GM20431 (cell line): ENCODE results near the gene FTCDNL1.

ENCODE experiments used
- in situ Hi-C: fragments of 300-500 bp; cut with MseI, MboI; formaldehyde crosslinking; loops from one replicate; pipeline ENCODE4 v1.15.0; 2020; ENCODE audit warnings: low sequenced_read_pairs; ENCODE audit not compliant: unreplicated experiment

The FTCDNL1 gene

GRCh38 chr2:199797431-199798403 lies 53.3 kb downstream of the FTCDNL1 start:
- in situ Hi-C loops = no loop called here

GRCh38 chr2:199792381-199792780 lies 58.6 kb downstream of the FTCDNL1 start:
- in situ Hi-C loops = no loop called here

GRCh38 chr2:199791326-199791725 lies 59.7 kb downstream of the FTCDNL1 start:
- in situ Hi-C loops = no loop called here

GRCh38 chr2:199784512-199784911 lies 66.5 kb downstream of the FTCDNL1 start:
- in situ Hi-C loops = no loop called here

- in situ Hi-C loops = no loop called here
These were observed 71.4 kb downstream of the FTCDNL1 start for GRCh38 chr2:199779589-199779988.

- in situ Hi-C loops = no loop called here
These were observed 72.3 kb downstream of the FTCDNL1 start for GRCh38 chr2:199778655-199779054.

- in situ Hi-C loops = no loop called here
These were observed 73.1 kb downstream of the FTCDNL1 start for GRCh38 chr2:199777916-199778315.

GRCh38 chr2:199777315-199777714 lies 73.7 kb downstream of the FTCDNL1 start:
- in situ Hi-C loops = no loop called here

GRCh38 chr2:199775267-199775666 lies 75.7 kb downstream of the FTCDNL1 start:
- in situ Hi-C loops = no loop called here

- in situ Hi-C loops = no loop called here
These were observed 78.7 kb downstream of the FTCDNL1 start for GRCh38 chr2:199772035-199772976.

- in situ Hi-C loops = no loop called here
These were observed 80.3 kb downstream of the FTCDNL1 start for GRCh38 chr2:199770716-199771115.

GRCh38 chr2:199765646-199766045 lies 85.3 kb downstream of the FTCDNL1 start:
- in situ Hi-C loops = no loop called here

GRCh38 chr2:199764273-199764800 lies 86.7 kb downstream of the FTCDNL1 start:
- in situ Hi-C loops = no loop called here

- in situ Hi-C loops = no loop called here
These were observed 88.0 kb downstream of the FTCDNL1 start for GRCh38 chr2:199762963-199763362.

- in situ Hi-C loops = no loop called here
These were observed 90.4 kb downstream of the FTCDNL1 start for GRCh38 chr2:199760574-199760973.

- in situ Hi-C loops = no loop called here
These were observed 93.6 kb downstream of the FTCDNL1 start for GRCh38 chr2:199757233-199757870.

- in situ Hi-C loops = no loop called here
These were observed 94.2 kb downstream of the FTCDNL1 start for GRCh38 chr2:199756743-199757142.

GRCh38 chr2:199756211-199756610 lies 94.8 kb downstream of the FTCDNL1 start:
- in situ Hi-C loops = no loop called here

- in situ Hi-C loops = no loop called here
These were observed 96.2 kb downstream of the FTCDNL1 start for GRCh38 chr2:199754766-199755165.
